Left cardiac atrium (tissue), 4 donors: ENCODE measurements around the gene GRIK5. TPM values are rescaled to one million over a fixed set of nuclear protein-coding genes. Genes with fewer than 3 reads are reported as not detected.
"Not testable (repeated sequence)": the region's sequence is repeated elsewhere in the genome, so short reads cannot be mapped to it uniquely, and the experiment has no call there.

Source experiments
- ATAC-seq, 2 donors: fragments of 200-7000 bp; cut with Tn5 transposase; one replicate each; pipeline ENCODE4 v1.9.1; 2020; ENCODE audit warnings: mild to moderate bottlenecking in 2 of 2, moderate library complexity in 2 of 2
- DNase-seq: peaks from one replicate; pipeline ENCODE4 v3.0.0-alpha.2; 2020
- intact Hi-C, 2 donors: fragments of 100-400 bp; cut with DNase I; formaldehyde crosslinking; loops; one replicate each; pipeline versions ENCODE4 v1.14.1 to v1.15.1; 2022 to 2023
- total RNA-seq, 2 donors: library from RNA; stranded (reverse); fragmentation: NEBNext Ultra II Directional; extraction: Animal tissue kit (Norgen Biotek cat#: 25700); gene quantifications; one replicate each; pipeline ENCODE4 v1.2.1, GENCODE V29; 2021
- donor health status: DM: no; HTN: yes; CAD: no.
- donor health status: DM: no; HTN: yes; CAD: no; lungs with severe emphysema.
- donor health status: DM: yes; HTN: yes; CAD: no.
- donor health status: Dilated cardiomyopathy.

Gene GRIK5
- total RNA-seq, 2 donors from 2014 or later, result 12.0 to 12.6 TPM

GRCh38 chr19:41998246-41999020, 71.6 kb downstream of the GRIK5 start:
- ATAC-seq (peak in 1 of 2 donors; percentile 4), DNase-seq (peak; percentile 43)
- intact Hi-C loops, result loop anchor here in 1 of 2 donors (5.0 kb wide), 1 partner anchor 34 kb away; no protein-coding TSS in a partner anchor

- no peak for ATAC-seq
- no peak for DNase-seq
- intact Hi-C loops, result loop anchor here in 1 of 2 donors (5.0 kb wide), 1 partner anchor 34 kb away; no protein-coding TSS in a partner anchor
Observed at GRCh38 chr19:41997851-41998229, 72.2 kb downstream of the GRIK5 start.

GRCh38 chr19:41997121-41997850, 72.7 kb downstream of the GRIK5 start:
- DNase-seq (peak; percentile 55), ATAC-seq (peak; percentile 39 to 47)
- intact Hi-C loops, result loop anchor here in 1 of 2 donors (5.0 kb wide), 1 partner anchor 35 kb away; no protein-coding TSS in a partner anchor

GRCh38 chr19:41995959-41996797, 73.8 kb downstream of the GRIK5 start:
- no peak for DNase-seq
- intact Hi-C loops, result loop anchor here in 1 of 2 donors (5.0 kb wide), 1 partner anchor 36 kb away; no protein-coding TSS in a partner anchor
- ATAC-seq, result no peak

GRCh38 chr19:41994994-41995958, 74.7 kb downstream of the GRIK5 start:
- intact Hi-C loops, result loop anchor here in 1 of 2 donors (5.0 kb wide), 1 partner anchor 37 kb away; no protein-coding TSS in a partner anchor
- no peak for ATAC-seq
- DNase-seq, result no peak

GRCh38 chr19:41994521-41994971, 75.5 kb downstream of the GRIK5 start:
- ATAC-seq, result no peak
- DNase-seq, result no peak
- intact Hi-C loops, result no loop called here

GRCh38 chr19:41993612-41994483, 76.2 kb downstream of the GRIK5 start, which contains the start of gene ATP1A3:
TSS of gene ATP1A3 (minus strand) at chr19:41994230. CDS start at chr19:41994076, 154 bp downstream.
- peak; percentile 66 for DNase-seq
- intact Hi-C loops, result no loop called here
- peak; percentile 80 to 84 for ATAC-seq

- DNase-seq, ATAC-seq, intact Hi-C loops: not testable (repeated sequence)
Observed at GRCh38 chr19:41991925-41992569, 78.0 kb downstream of the GRIK5 start.

- DNase-seq (peak; percentile 60), ATAC-seq (peak; percentile 53 to 61)
- intact Hi-C loops, result no loop called here
Observed at GRCh38 chr19:41991025-41991424, 79.0 kb downstream of the GRIK5 start.

GRCh38 chr19:41990615-41991014, 79.4 kb downstream of the GRIK5 start:
- ATAC-seq (no peak), DNase-seq (no peak)
- intact Hi-C loops, result no loop called here

GRCh38 chr19:41990028-41990427, 80.0 kb downstream of the GRIK5 start:
- intact Hi-C loops, result no loop called here
- DNase-seq, result no peak
- no peak for ATAC-seq

GRCh38 chr19:41988947-41989346, 81.1 kb downstream of the GRIK5 start:
- ATAC-seq, result no peak
- intact Hi-C loops, result no loop called here
- DNase-seq, result no peak

- ATAC-seq (no peak), DNase-seq (no peak)
- intact Hi-C loops, result no loop called here
Observed at GRCh38 chr19:41987141-41987860, 82.7 kb downstream of the GRIK5 start.

GRCh38 chr19:41984961-41985360, 85.0 kb downstream of the GRIK5 start:
- ATAC-seq (no peak), DNase-seq (no peak)
- intact Hi-C loops, result no loop called here

GRCh38 chr19:41981724-41982123, 88.3 kb downstream of the GRIK5 start:
- no peak for ATAC-seq
- intact Hi-C loops, result no loop called here

GRCh38 chr19:41978470-41978869, 91.5 kb downstream of the GRIK5 start:
- ATAC-seq (no peak), DNase-seq (no peak)
- intact Hi-C loops, result no loop called here

More at GRCh38 chr19:41981724-41982123, 88.3 kb downstream of the GRIK5 start:
- DNase-seq, result no peak
